K562 (cell line): ENCODE data around the gene MKNK2. TPM values are rescaled to one million over a fixed set of nuclear protein-coding genes. Genes with fewer than 3 reads are reported as not detected.

Experiments used
- CBFA2T3 ChIP-seq: fragments of 450-650 bp; IDR thresholded peaks from 2 replicates; pipeline ENCODE4 v1.6.1; 2017
- CTBP1 ChIP-seq: fragments of 450-650 bp; IDR thresholded peaks from 2 replicates; pipeline ENCODE4 v1.6.1; 2016; ENCODE audit warnings: borderline replicate concordance
- EGR1 ChIP-seq: fragments of 450-650 bp; conservative IDR thresholded peaks from 2 replicates; pipeline ENCODE4 v1.6.1; 2017; ENCODE audit warnings: mild to moderate bottlenecking
- HMG20A ChIP-seq: fragments of 450-650 bp; formaldehyde crosslinking; conservative IDR thresholded peaks from 2 replicates; pipeline ENCODE4 v1.4.0; 2020; ENCODE audit warnings: mild to moderate bottlenecking, mixed read lengths
- MAFK ChIP-seq: IDR thresholded peaks from 2 replicates; pipeline ENCODE4 v1.6.1; 2011; ENCODE audit warnings: low read length, improper control_type of control experiment
- MBD1 ChIP-seq: fragments of 250-450 bp; sonication (Bioruptor Pico); IDR thresholded peaks from 2 replicates; pipeline ENCODE4 v1.8.0; 2022; ENCODE audit warnings: inconsistent platforms
- MLLT1 ChIP-seq, 2 experiments: fragments of 450-650 bp; IDR thresholded peaks; 2 replicates each; pipeline ENCODE4 v1.6.1; 2016
- NFYB ChIP-seq: IDR thresholded peaks from 2 replicates; pipeline ENCODE4 v1.6.1; 2011; ENCODE audit warnings: mild to moderate bottlenecking, moderate library complexity; ENCODE audit not compliant: insufficient read length; ENCODE audit errors: extremely low read depth
- PURB ChIP-seq: sonication (generic); formaldehyde crosslinking; IDR thresholded peaks from 2 replicates; pipeline ENCODE4 v1.9.0; 2021; ENCODE audit warnings: low read depth, mild to moderate bottlenecking, missing genetic modification reagents
- STAG1 ChIP-seq: sonication (generic); formaldehyde crosslinking; IDR thresholded peaks from 2 replicates; pipeline ENCODE4 v1.5.0; 2020; ENCODE audit warnings: missing genetic modification reagents, borderline replicate concordance
- TBL1XR1 ChIP-seq, 2 experiments: IDR thresholded peaks; 2 replicates each; pipeline ENCODE4 v1.6.1; 2012; ENCODE audit warnings: improper control_type of control experiment in 2 of 2, low read length in 2 of 2, mild to moderate bottlenecking in 1 of 2
- TRIM28 ChIP-seq: fragments of 450-650 bp; IDR thresholded peaks from 2 replicates; pipeline ENCODE4 v1.6.1; 2017
- ZBTB17 ChIP-seq: fragments of 450-650 bp; formaldehyde crosslinking; IDR thresholded peaks from 2 replicates; pipeline ENCODE4 v1.4.0; 2020; ENCODE audit warnings: mild to moderate bottlenecking
- ZNF133 ChIP-seq: fragments of 250-450 bp; sonication (Bioruptor Pico); IDR thresholded peaks from 2 replicates; pipeline ENCODE4 v1.4.0; 2020; ENCODE audit warnings: mild to moderate bottlenecking
- polyA plus RNA-seq, 8 experiments: library from polyadenylated mRNA; depleted of rRNA in 4 of 8; stranded (reverse) in 5 of 8; unstranded in 3 of 8; fragments of >200 nt; fragmentation: Nextera tagmentation in 2 of 8; fragmentation: Illumina TruSeq in 1 of 8; extraction: Ambion mirVana in 2 of 8; extraction: Trizol in 1 of 8; gene quantifications; 2 replicates each; pipeline versions ENCODE4 v1.2.1 to v1.2.3, GENCODE V29; 2011 to 2014; ENCODE audit warnings: inconsistent platforms in 1 of 8, missing spikeins in 1 of 8
- total RNA-seq, 7 experiments: library from RNA; depleted of rRNA in 6 of 7; stranded (reverse); fragments of >200 nt in 6 of 7; fragmentation: Illumina TruSeq in 2 of 7; extraction: Trizol in 2 of 7; gene quantifications; 2 replicates each; pipeline versions ENCODE4 v1.2.1 to v1.2.3, GENCODE V29; 2011 to 2021; ENCODE audit warnings: low replicate concordance in 1 of 7
- TF ChIP-seq, protein P1 (sequence below), 2 experiments: fragments of 450-650 bp; formaldehyde crosslinking in 1 of 2; IDR thresholded peaks; 2 replicates each; pipeline versions ENCODE4 v1.4.0 to v1.6.1; 2014 to 2020; ENCODE audit warnings: mild to moderate bottlenecking in 2 of 2, borderline replicate concordance in 1 of 2, low read depth in 1 of 2
- TF ChIP-seq, protein P2 (sequence below), 3 experiments: IDR thresholded peaks in 2 of 3; conservative IDR thresholded peaks in 1 of 3; 2 replicates each; pipeline ENCODE4 v1.5.1; 2011 to 2012; ENCODE audit warnings: low read length in 3 of 3, mild to moderate bottlenecking in 3 of 3, control low read depth in 2 of 3, improper control_type of control experiment in 1 of 3, inconsistent platforms in 1 of 3, low read depth in 1 of 3, mixed read lengths in 1 of 3, moderate library complexity in 1 of 3; ENCODE audit not compliant: insufficient read depth in 2 of 3

The MKNK2 gene
- total and polyA plus RNA-seq, 9 of the 15 experiments (the other 6 are each of a cell fraction or from before 2014, with no cell fraction given): 5.1 to 191 (median 51.9) TPM

- TF ChIP-seq MBD1 (CRISPR knock-in tag) (no peak), STAG1 (CRISPR knock-in tag) (0 out of 2 replicates have a peak, but pooled peaks have one; percentile 17), EGR1 (peak; percentile 32; the same call in 1 of the 2 replicates), NFYB (no peak), ZNF133 (CRISPR knock-in tag) (no peak), CTBP1 (peak; percentile 92), TBL1XR1 (IDR thresholded peaks at IDR 0.05; ENCODE audit: low read length in 2 of 2) (no peak), MAFK (no peak), TRIM28 (no peak), CBFA2T3 (no peak; the same call in 1 of the 2 replicates), HMG20A (no peak), PURB (CRISPR knock-in tag) (no peak), MLLT1 (IDR thresholded peaks at IDR 0.05) (0 out of 4 replicates have a peak, but pooled peaks of 1 of the 2 experiments have one; percentile 55), ZBTB17 (CRISPR knock-in tag) (0 out of 2 replicates have a peak, but pooled peaks have one; percentile 67)
- TF ChIP-seq, protein P1, sequence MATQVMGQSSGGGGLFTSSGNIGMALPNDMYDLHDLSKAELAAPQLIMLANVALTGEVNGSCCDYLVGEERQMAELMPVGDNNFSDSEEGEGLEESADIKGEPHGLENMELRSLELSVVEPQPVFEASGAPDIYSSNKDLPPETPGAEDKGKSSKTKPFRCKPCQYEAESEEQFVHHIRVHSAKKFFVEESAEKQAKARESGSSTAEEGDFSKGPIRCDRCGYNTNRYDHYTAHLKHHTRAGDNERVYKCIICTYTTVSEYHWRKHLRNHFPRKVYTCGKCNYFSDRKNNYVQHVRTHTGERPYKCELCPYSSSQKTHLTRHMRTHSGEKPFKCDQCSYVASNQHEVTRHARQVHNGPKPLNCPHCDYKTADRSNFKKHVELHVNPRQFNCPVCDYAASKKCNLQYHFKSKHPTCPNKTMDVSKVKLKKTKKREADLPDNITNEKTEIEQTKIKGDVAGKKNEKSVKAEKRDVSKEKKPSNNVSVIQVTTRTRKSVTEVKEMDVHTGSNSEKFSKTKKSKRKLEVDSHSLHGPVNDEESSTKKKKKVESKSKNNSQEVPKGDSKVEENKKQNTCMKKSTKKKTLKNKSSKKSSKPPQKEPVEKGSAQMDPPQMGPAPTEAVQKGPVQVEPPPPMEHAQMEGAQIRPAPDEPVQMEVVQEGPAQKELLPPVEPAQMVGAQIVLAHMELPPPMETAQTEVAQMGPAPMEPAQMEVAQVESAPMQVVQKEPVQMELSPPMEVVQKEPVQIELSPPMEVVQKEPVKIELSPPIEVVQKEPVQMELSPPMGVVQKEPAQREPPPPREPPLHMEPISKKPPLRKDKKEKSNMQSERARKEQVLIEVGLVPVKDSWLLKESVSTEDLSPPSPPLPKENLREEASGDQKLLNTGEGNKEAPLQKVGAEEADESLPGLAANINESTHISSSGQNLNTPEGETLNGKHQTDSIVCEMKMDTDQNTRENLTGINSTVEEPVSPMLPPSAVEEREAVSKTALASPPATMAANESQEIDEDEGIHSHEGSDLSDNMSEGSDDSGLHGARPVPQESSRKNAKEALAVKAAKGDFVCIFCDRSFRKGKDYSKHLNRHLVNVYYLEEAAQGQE (IDR thresholded peaks at IDR 0.05; ENCODE audit: borderline replicate concordance): peak; percentile 15; the same call in 1 of the 2 replicates
- TF ChIP-seq, protein P1 (CRISPR knock-in tag; IDR thresholded peaks at IDR 0.05; ENCODE audit: low read depth): peak; percentile 86
- TF ChIP-seq, protein P2, sequence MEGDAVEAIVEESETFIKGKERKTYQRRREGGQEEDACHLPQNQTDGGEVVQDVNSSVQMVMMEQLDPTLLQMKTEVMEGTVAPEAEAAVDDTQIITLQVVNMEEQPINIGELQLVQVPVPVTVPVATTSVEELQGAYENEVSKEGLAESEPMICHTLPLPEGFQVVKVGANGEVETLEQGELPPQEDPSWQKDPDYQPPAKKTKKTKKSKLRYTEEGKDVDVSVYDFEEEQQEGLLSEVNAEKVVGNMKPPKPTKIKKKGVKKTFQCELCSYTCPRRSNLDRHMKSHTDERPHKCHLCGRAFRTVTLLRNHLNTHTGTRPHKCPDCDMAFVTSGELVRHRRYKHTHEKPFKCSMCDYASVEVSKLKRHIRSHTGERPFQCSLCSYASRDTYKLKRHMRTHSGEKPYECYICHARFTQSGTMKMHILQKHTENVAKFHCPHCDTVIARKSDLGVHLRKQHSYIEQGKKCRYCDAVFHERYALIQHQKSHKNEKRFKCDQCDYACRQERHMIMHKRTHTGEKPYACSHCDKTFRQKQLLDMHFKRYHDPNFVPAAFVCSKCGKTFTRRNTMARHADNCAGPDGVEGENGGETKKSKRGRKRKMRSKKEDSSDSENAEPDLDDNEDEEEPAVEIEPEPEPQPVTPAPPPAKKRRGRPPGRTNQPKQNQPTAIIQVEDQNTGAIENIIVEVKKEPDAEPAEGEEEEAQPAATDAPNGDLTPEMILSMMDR (IDR thresholded peaks at IDR 0.05 in 2 of 3, conservative IDR thresholded peaks at IDR 0.05 in 1 of 3; ENCODE audit: insufficient read depth in 2 of 3, low read depth in 1 of 3, low read length in 3 of 3): peak; percentile 33 to 52 (median 39); a peak in 3 of 6 replicates
Measured at GRCh38 chr19:2096034-2096479, 45.0 kb upstream of the MKNK2 start, which contains the start of gene MOB3A (continued).
